SK-N-SH treated with all-trans-retinoic acid at 6 μM for 48 hours (cell line): ENCODE data around the gene TGIF1.

Experiments used
- CSDC2 ChIP-seq: fragments of 250-450 bp; sonication (Bioruptor Pico); IDR thresholded peaks from 2 replicates; pipeline ENCODE4 v1.5.0; 2020; ENCODE audit warnings: mild to moderate bottlenecking, moderate library complexity
- GLIS3 ChIP-seq: fragments of 250-450 bp; sonication (Bioruptor Pico); IDR thresholded peaks from 2 replicates; pipeline ENCODE4 v1.5.0; 2020; ENCODE audit warnings: mild to moderate bottlenecking, moderate library complexity
- ISL1 ChIP-seq: fragments of 250-450 bp; sonication (Bioruptor Pico); IDR thresholded peaks from 2 replicates; pipeline ENCODE4 v2.1.2; 2022; ENCODE audit warnings: mild to moderate bottlenecking, moderate library complexity
- PATZ1 ChIP-seq: fragments of 250-450 bp; sonication (Bioruptor Pico); IDR thresholded peaks from 2 replicates; pipeline ENCODE4 v1.8.0; 2020; ENCODE audit warnings: mild to moderate bottlenecking, moderate library complexity, borderline replicate concordance
- POU6F1 ChIP-seq: fragments of 250-450 bp; sonication (Bioruptor Pico); IDR thresholded peaks from 2 replicates; pipeline ENCODE4 v1.8.0; 2021; ENCODE audit warnings: low read depth, mild to moderate bottlenecking, moderate library complexity, borderline replicate concordance
- RARB ChIP-seq: fragments of 250-450 bp; sonication (Bioruptor Pico); IDR thresholded peaks from 2 replicates; pipeline ENCODE4 v1.8.0; 2021; ENCODE audit warnings: mild to moderate bottlenecking, moderate library complexity
- TOX ChIP-seq: fragments of 250-450 bp; sonication (Bioruptor Pico); IDR thresholded peaks from 2 replicates; pipeline ENCODE4 v1.8.0; 2021; ENCODE audit warnings: mild to moderate bottlenecking, moderate library complexity, borderline replicate concordance
- ZNF565 ChIP-seq: fragments of 450-650 bp; formaldehyde crosslinking; conservative IDR thresholded peaks from 2 replicates; pipeline ENCODE4 v1.5.0; 2020; ENCODE audit warnings: low read depth, mild to moderate bottlenecking, moderate library complexity

GRCh38 chr18:3479978-3480509 lies 30.1 kb downstream of the TGIF1 start:
- no peak for TF ChIP-seq TOX (CRISPR knock-in tag)
- TF ChIP-seq PATZ1 (CRISPR knock-in tag), result no peak
- no peak for TF ChIP-seq ZNF565
- TF ChIP-seq GLIS3 (CRISPR knock-in tag), result no peak
- no peak for TF ChIP-seq CSDC2
- no peak for TF ChIP-seq POU6F1 (CRISPR knock-in tag)
- TF ChIP-seq ISL1 (CRISPR knock-in tag), result no peak
- no peak for TF ChIP-seq RARB (CRISPR knock-in tag)
